NCI-H2029 (cell line): ENCODE measurements around the gene RCBTB1.
A peak's percentile ranks its signal among the peaks of the same experiment; 100 is the strongest.
"Not testable (repeated sequence)": the region's sequence is repeated elsewhere in the genome, so short reads cannot be mapped to it uniquely, and the experiment has no call there.

Experiments used
- DNase-seq: peaks from one replicate; lab custom pipeline; 2025; lab: John Stamatoyannopoulos, UW

The RCBTB1 gene

GRCh38 chr13:49516467-49516866 lies 68.9 kb downstream of the RCBTB1 start:
- no peak for DNase-seq

DNA sequence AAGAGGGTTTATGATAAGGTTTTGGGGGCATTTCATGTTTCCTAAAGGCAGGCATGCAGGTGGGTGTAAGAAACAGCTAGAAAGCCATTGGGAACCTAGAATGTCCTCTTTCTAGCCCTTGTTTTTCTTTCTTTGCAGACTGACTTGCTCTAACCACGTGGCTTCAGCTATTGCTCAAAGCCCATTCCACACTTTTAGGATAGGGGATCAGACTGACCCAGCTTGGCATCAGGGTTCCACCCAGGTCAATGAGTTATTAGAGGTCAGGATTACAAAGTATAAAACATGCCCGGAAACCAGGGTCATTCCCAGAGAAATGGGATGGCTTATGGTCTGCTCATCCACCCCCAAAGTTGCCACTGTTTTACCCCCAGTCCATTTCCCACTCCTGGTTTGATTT lies 72.8 kb downstream of the RCBTB1 start:
- DNase-seq: no peak

- no peak for DNase-seq
Observed at GRCh38 chr13:49503951-49504350, 81.4 kb downstream of the RCBTB1 start.

GRCh38 chr13:49502954-49503353 lies 82.4 kb downstream of the RCBTB1 start:
- DNase-seq: no peak

- no peak for DNase-seq
Observed at GRCh38 chr13:49499889-49500660, 85.3 kb downstream of the RCBTB1 start.

DNA sequence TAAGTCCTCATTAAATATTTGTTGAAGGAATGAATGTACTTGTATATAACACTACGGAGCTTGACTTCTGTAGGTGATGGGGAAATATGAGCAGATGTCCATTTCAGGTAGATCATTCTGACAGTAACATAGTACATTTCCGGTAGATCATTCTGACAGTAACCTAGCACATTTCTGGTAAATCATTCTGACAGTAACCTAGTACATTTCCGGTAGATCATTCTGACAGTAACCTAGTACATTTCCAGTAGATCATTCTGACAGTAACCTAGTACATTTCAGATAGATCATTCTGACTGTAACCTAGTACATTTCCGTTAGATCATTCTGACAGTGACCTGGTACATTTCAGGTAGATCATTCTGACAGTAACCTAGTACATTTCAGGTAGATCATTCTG lies 87.2 kb downstream of the RCBTB1 start:
- no peak for DNase-seq

GRCh38 chr13:49497272-49497671 lies 88.1 kb downstream of the RCBTB1 start:
- no peak for DNase-seq

GRCh38 chr13:49496837-49497236 lies 88.5 kb downstream of the RCBTB1 start:
- not testable (repeated sequence) for DNase-seq

DNA sequence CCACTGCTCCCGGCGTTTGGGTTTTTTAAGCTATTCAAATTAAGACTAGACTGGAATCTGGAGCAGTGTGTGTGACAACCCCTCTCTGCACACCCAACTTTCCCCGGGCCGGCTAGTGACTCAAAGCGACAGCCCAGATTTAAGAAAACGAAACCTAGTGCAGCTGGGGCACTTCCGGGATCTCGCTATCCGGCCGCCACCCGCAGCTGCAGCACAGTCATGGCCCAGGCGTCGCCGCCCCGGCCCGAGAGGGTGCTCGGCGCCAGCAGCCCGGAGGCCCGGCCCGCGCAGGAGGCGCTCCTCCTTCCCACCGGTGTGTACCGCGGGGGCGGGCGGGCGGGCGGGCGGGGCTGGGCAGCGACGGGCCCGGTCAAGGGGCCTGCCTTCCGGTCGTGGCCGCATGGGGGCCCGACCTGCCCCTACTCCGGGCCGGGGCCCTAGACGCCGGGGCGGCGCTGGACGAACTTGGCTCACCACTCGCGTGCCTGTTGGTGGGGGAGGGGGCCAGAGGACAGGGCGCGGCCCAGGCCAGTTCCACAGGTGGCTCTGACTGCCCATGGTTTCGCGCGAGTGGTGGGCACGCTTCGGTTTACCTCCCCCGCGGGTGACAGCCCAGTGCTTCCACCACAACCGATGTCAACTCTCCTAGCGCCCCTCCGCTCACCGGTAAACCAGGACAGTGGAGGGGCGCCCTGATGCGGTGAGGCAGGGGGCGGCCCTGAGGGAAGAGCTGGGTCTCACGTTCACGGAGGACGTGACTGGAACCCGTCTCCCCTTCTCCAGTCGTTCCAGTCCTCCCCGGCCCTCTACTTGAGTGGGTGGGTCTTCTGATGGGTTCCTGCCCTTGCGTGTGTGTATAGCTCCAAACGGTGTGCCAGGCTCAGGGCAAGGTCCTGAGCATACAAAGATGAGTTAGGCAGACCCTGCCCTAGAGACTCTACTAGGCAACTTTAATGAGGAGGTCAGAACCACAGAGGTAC lies 89.3 kb downstream of the RCBTB1 start, which contains the start of gene PHF11:
TSS of gene PHF11 (plus strand) at position 171 of the 980 bp plus-strand sequence. CDS start at position 220, 49 bp downstream.
- DNase-seq: peak; percentile 12

DNA sequence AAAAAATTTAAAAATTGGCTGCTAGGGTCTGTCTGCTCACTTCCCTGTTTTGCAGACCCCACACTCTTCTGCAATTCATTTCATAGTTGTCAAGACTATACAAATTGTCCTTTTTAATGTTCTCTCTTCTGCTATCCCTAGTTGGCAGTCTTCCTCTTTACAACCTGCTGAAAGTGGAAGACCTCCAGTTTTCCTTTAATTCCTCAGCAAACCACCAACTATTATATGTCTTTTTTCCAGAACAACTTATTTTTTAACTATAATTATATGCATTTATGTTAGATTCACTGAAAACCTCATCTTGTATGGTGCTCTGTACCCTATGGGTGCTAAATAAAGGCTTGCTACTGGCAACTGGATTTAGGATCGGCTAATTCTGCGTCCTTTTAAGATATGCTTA lies 90.7 kb downstream of the RCBTB1 start:
- DNase-seq: no peak

DNA sequence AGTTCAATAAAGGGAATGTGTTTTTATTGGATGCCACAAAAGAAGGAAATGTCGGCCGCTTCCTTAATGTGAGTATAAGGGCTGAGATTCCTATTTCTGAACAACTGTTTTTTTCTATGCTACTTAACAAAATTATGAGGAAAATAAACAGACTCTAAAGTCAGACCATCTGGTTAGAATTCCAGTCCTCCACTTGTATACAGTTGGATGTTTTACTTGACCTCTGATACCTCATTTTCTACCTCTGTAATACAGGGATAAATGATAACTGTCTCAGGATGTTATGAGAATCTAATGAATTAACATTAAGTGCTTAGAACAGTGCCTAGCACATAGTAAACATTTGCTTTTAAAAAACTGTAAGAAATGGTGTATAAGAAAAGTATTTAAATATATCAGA lies 96.8 kb downstream of the RCBTB1 start:
- no peak for DNase-seq
